Activated CD8-positive, alpha-beta memory T cell treated with anti-CD3 and anti-CD28 coated beads, Interleukin-2, amount 10 ng/mL, durations not matched to agents 7 days and 5 days (primary cell): ENCODE measurements around the gene TRIM3. TPM values are rescaled to one million over a fixed set of nuclear protein-coding genes. Genes with fewer than 3 reads are reported as not detected.
A peak's percentile ranks its signal among the peaks of the same experiment; 100 is the strongest.

Experiments used
- ATAC-seq: fragments of 150-1000 bp; cut with Tn5 transposase; one replicate; pipeline ENCODE4 v1.10.0; 2021; ENCODE audit warnings: moderate library complexity
- CTCF ChIA-PET: fragments of 350-600 bp; sonication (Branson Sonifier 250); formaldehyde crosslinking; loops from one replicate; lab custom pipeline; 2021; ENCODE audit warnings: antibody characterized with exemption; lab: Charles Lee
- DNase-seq: peaks from one replicate; pipeline ENCODE4 v3.0.0-alpha.2; 2020
- H3K27ac Mint-ChIP-seq: one replicate; pipeline ENCODE4 v1.8.0; 2021; ENCODE audit warnings: mild to moderate bottlenecking, mixed read lengths
- H3K27me3 Mint-ChIP-seq: one replicate; pipeline ENCODE4 v1.8.0; 2021; ENCODE audit warnings: mixed read lengths
- H3K36me3 Mint-ChIP-seq: one replicate; pipeline ENCODE4 v1.8.0; 2021; ENCODE audit warnings: mild to moderate bottlenecking, mixed read lengths
- H3K4me1 Mint-ChIP-seq: one replicate; pipeline ENCODE4 v1.8.0; 2021; ENCODE audit warnings: mixed read lengths
- H3K4me3 Mint-ChIP-seq: one replicate; pipeline ENCODE4 v1.8.0; 2021; ENCODE audit warnings: mild to moderate bottlenecking, moderate library complexity, mixed read lengths
- H3K9me3 Mint-ChIP-seq: one replicate; pipeline ENCODE4 v1.8.0; 2022; ENCODE audit warnings: low read depth, mixed read lengths
- total RNA-seq, 2 experiments: library from RNA; stranded (reverse); gene quantifications; one replicate each; pipeline ENCODE4 v1.2.3, GENCODE V29; 2021

The TRIM3 gene
- total RNA-seq, 2 experiments from 2014 or later, result 4.8 to 5.1 TPM

GRCh38 chr11:6488821-6489220, 15.1 kb upstream of the TRIM3 start:
- Mint-ChIP-seq H3K4me1 (no peaks in the 10 kb centered on the region), H3K27ac (peak overlapping the region; percentile 4), H3K9me3 (no peaks in the 10 kb centered on the region), H3K4me3 (no peak overlapping the region), H3K36me3 (peaks cover 15% of the 10 kb centered on the region), H3K27me3 (no peaks in the 10 kb centered on the region)
- ATAC-seq (no peak), DNase-seq (no peak)
- CTCF ChIA-PET, result interaction anchor here (3.0 kb wide), 1 partner anchor 110 kb away, joined by 12 read pairs; no protein-coding TSS in a partner anchor

GRCh38 chr11:6488342-6488741, 14.6 kb upstream of the TRIM3 start:
- ATAC-seq (no peak), DNase-seq (no peak)
- peaks cover 3% of the 10 kb centered on the region for H3K4me1 Mint-ChIP-seq
- CTCF ChIA-PET, result interaction anchor here (3.0 kb wide), 1 partner anchor 109 kb away, joined by 12 read pairs; no protein-coding TSS in a partner anchor
- no peaks in the 10 kb centered on the region for H3K9me3 Mint-ChIP-seq
- H3K27me3 Mint-ChIP-seq, result no peaks in the 10 kb centered on the region
- no peak overlapping the region for H3K27ac Mint-ChIP-seq
- no peak overlapping the region for H3K4me3 Mint-ChIP-seq
- peaks cover 17% of the 10 kb centered on the region for H3K36me3 Mint-ChIP-seq

- DNase-seq, result no peak
- ATAC-seq, result no peak
- no peak overlapping the region for H3K27ac Mint-ChIP-seq
- no peaks in the 10 kb centered on the region for H3K27me3 Mint-ChIP-seq
- H3K4me3 Mint-ChIP-seq, result no peak overlapping the region
- H3K9me3 Mint-ChIP-seq, result no peaks in the 10 kb centered on the region
- H3K4me1 Mint-ChIP-seq, result peaks cover 17% of the 10 kb centered on the region
- peaks cover 25% of the 10 kb centered on the region for H3K36me3 Mint-ChIP-seq
- CTCF ChIA-PET, result interaction anchor here (1.2 to 1.8 kb wide), 4 partner anchors 12 to 108 kb away, joined by 3 to 8 read pairs (median 6); no protein-coding TSS in a partner anchor
These were observed 13.2 kb upstream of the TRIM3 start for GRCh38 chr11:6486938-6487337.

- CTCF ChIA-PET, result interaction anchor here (1.4 to 1.8 kb wide), 3 partner anchors 12 to 107 kb away, joined by 5 to 8 read pairs (median 6); no protein-coding TSS in a partner anchor
- DNase-seq (no peak), ATAC-seq (no peak)
- Mint-ChIP-seq H3K27ac (no peak overlapping the region), H3K9me3 (no peaks in the 10 kb centered on the region), H3K4me1 (peaks cover 17% of the 10 kb centered on the region), H3K36me3 (peaks cover 27% of the 10 kb centered on the region), H3K4me3 (no peak overlapping the region), H3K27me3 (no peaks in the 10 kb centered on the region)
These were observed 12.5 kb upstream of the TRIM3 start for GRCh38 chr11:6486256-6486655.

- Mint-ChIP-seq H3K9me3 (no peaks in the 10 kb centered on the region), H3K27me3 (no peaks in the 10 kb centered on the region), H3K36me3 (peaks cover 26% of the 10 kb centered on the region), H3K4me3 (no peak overlapping the region), H3K4me1 (peaks cover 19% of the 10 kb centered on the region), H3K27ac (no peak overlapping the region)
- ATAC-seq (no peak), DNase-seq (no peak)
- CTCF ChIA-PET, result interaction anchor here (1.4 to 1.8 kb wide), 3 partner anchors 13 to 106 kb away, joined by 5 to 8 read pairs (median 6); no protein-coding TSS in a partner anchor
These were observed 11.9 kb upstream of the TRIM3 start for GRCh38 chr11:6485661-6486060.

GRCh38 chr11:6483015-6483414, 9.3 kb upstream of the TRIM3 start:
- peak overlapping the region; percentile 86 for H3K4me3 Mint-ChIP-seq
- DNase-seq, result no peak
- H3K27me3 Mint-ChIP-seq, result no peaks in the 10 kb centered on the region
- CTCF ChIA-PET, result interaction anchor here (0.8 to 3.7 kb wide), 6 partner anchors 23 to 122 kb away, joined by 3 to 39 read pairs (median 7); no protein-coding TSS in a partner anchor
- no peaks in the 10 kb centered on the region for H3K9me3 Mint-ChIP-seq
- no peak for ATAC-seq
- peaks cover 32% of the 10 kb centered on the region for H3K4me1 Mint-ChIP-seq
- H3K36me3 Mint-ChIP-seq, result peaks cover 23% of the 10 kb centered on the region
- peak overlapping the region; percentile 20 for H3K27ac Mint-ChIP-seq

GRCh38 chr11:6482441-6482840, 8.7 kb upstream of the TRIM3 start:
- Mint-ChIP-seq H3K9me3 (no peaks in the 10 kb centered on the region), H3K36me3 (peaks cover 21% of the 10 kb centered on the region), H3K4me1 (peaks cover 32% of the 10 kb centered on the region), H3K27me3 (no peaks in the 10 kb centered on the region), H3K4me3 (peak overlapping the region; percentile 86), H3K27ac (peak overlapping the region; percentile 95)
- ATAC-seq (no peak), DNase-seq (no peak)
- CTCF ChIA-PET, result interaction anchor here (0.8 to 3.7 kb wide), 10 partner anchors 22 to 122 kb away, joined by 3 to 39 read pairs (median 6); partner anchors contain the start of genes APBB1 and SMPD1

- Mint-ChIP-seq H3K27me3 (no peaks in the 10 kb centered on the region), H3K4me1 (peaks cover 32% of the 10 kb centered on the region), H3K9me3 (no peaks in the 10 kb centered on the region), H3K4me3 (peak overlapping the region; percentile 86), H3K36me3 (peaks cover 21% of the 10 kb centered on the region), H3K27ac (peak overlapping the region; percentile 95)
- CTCF ChIA-PET, result interaction anchor here (0.9 to 3.7 kb wide), 12 partner anchors 12 to 201 kb away, joined by 3 to 39 read pairs (median 6); partner anchors contain the start of genes APBB1, MRPL17 and SMPD1
- DNase-seq, result no peak
- peak; percentile 2 for ATAC-seq
These were observed 8.2 kb upstream of the TRIM3 start for GRCh38 chr11:6481924-6482275.

GRCh38 chr11:6481012-6481923, 7.5 kb upstream of the TRIM3 start, which contains the start of the genes ARFIP2 and TIMM10B:
Gene ARFIP2, minus strand, starts transcription at chr11:6481331. Its CDS starts 910 bp downstream, at chr11:6480421.
Gene TIMM10B, plus strand, starts transcription at chr11:6481501. Its CDS starts 16 bp downstream, at chr11:6481517.
- no peaks in the 10 kb centered on the region for H3K27me3 Mint-ChIP-seq
- H3K36me3 Mint-ChIP-seq, result peaks cover 23% of the 10 kb centered on the region
- peak within 1 kb of the TSS; percentile 86 for H3K4me3 Mint-ChIP-seq
- CTCF ChIA-PET, result interaction anchor here (0.9 to 3.7 kb wide), 14 partner anchors 12 to 202 kb away, joined by 3 to 39 read pairs (median 5); partner anchors contain the start of genes APBB1, MRPL17, SMPD1 and TAF10
- DNase-seq, result peak; percentile 99
- no peaks in the 10 kb centered on the region for H3K9me3 Mint-ChIP-seq
- ATAC-seq, result peak; percentile 98
- peaks cover 32% of the 10 kb centered on the region for H3K4me1 Mint-ChIP-seq
- H3K27ac Mint-ChIP-seq, result peak within 1 kb of the TSS; percentile 95

GRCh38 chr11:6480299-6480914, 6.7 kb upstream of the TRIM3 start:
- CTCF ChIA-PET, result interaction anchor here (0.9 to 3.7 kb wide), 2 partner anchors 37 to 101 kb away, joined by 3 to 39 read pairs; no protein-coding TSS in a partner anchor
- Mint-ChIP-seq H3K27ac (peak overlapping the region; percentile 95), H3K4me1 (peaks cover 32% of the 10 kb centered on the region), H3K27me3 (no peaks in the 10 kb centered on the region), H3K4me3 (peak overlapping the region; percentile 86), H3K9me3 (no peaks in the 10 kb centered on the region), H3K36me3 (peaks cover 23% of the 10 kb centered on the region)
- DNase-seq (no peak), ATAC-seq (no peak)

- no peak overlapping the region for H3K27ac Mint-ChIP-seq
- CTCF ChIA-PET, result interaction anchor here (1.0 to 4.3 kb wide), 2 partner anchors 98 to 122 kb away, joined by 3 to 19 read pairs; no protein-coding TSS in a partner anchor
These were observed 2.8 kb upstream of the TRIM3 start for GRCh38 chr11:6476571-6476970.

GRCh38 chr11:6475936-6476335, 2.2 kb upstream of the TRIM3 start:
- Mint-ChIP-seq H3K27me3 (no peaks in the 10 kb centered on the region), H3K9me3 (no peaks in the 10 kb centered on the region), H3K36me3 (peaks cover 8% of the 10 kb centered on the region), H3K4me3 (no peak overlapping the region), H3K4me1 (peaks cover 27% of the 10 kb centered on the region), H3K27ac (no peak overlapping the region)
- CTCF ChIA-PET, result interaction anchor here (1.0 to 4.3 kb wide), 3 partner anchors 9 to 121 kb away, joined by 3 to 19 read pairs (median 4); no protein-coding TSS in a partner anchor
- no peak for ATAC-seq
- no peak for DNase-seq

More at GRCh38 chr11:6476571-6476970, 2.8 kb upstream of the TRIM3 start:
- peaks cover 10% of the 10 kb centered on the region for H3K36me3 Mint-ChIP-seq
- DNase-seq, result no peak
- H3K27me3 Mint-ChIP-seq, result no peaks in the 10 kb centered on the region
- no peak for ATAC-seq
- H3K4me3 Mint-ChIP-seq, result no peak overlapping the region
- no peaks in the 10 kb centered on the region for H3K9me3 Mint-ChIP-seq
- peaks cover 23% of the 10 kb centered on the region for H3K4me1 Mint-ChIP-seq
